ENCODE measurements around the gene OR1F1. TPM values are rescaled to one million over a fixed set of nuclear protein-coding genes. Genes with fewer than 3 reads are reported as not detected.

OR1F1 gene
- total RNA-seq, 1 donor from 2014 or later: not detected

GRCh38 chr16:3249020-3249419, 61.0 kb downstream of the OR1F1 start:
- no peak for DNase-seq (ENCODE audit: low read depth)

- no peak for DNase-seq (ENCODE audit: low read depth)
These were observed 61.4 kb downstream of the OR1F1 start for GRCh38 chr16:3249451-3249850.

GRCh38 chr16:3252967-3253366, 65.0 kb downstream of the OR1F1 start:
- DNase-seq (ENCODE audit: low read depth): no peak

- DNase-seq (ENCODE audit: low read depth): no peak
These were observed 66.3 kb downstream of the OR1F1 start for GRCh38 chr16:3254309-3254708.

Other genes with a start within 250 kb of the OR1F1 start
- gene KREMEN2, start 223.9 kb upstream of the OR1F1 start, total RNA-seq: 0.50 and 1.9 TPM in 2 replicates
- gene PAQR4, start 218.9 kb upstream of the OR1F1 start, total RNA-seq: 2.3 and 17.5 TPM in 2 replicates
- gene PKMYT1, start 207.8 kb upstream of the OR1F1 start, total RNA-seq: 0.55 and 4.5 TPM in 2 replicates
- gene CLDN9, start 175.3 kb upstream of the OR1F1 start, total RNA-seq: 0.20 and 0.35 TPM in 2 replicates
- gene CLDN6, start 170.0 kb upstream of the OR1F1 start, total RNA-seq: 0.70 and 26.6 TPM in 2 replicates
- 196 and 480 TPM in 2 replicates for gene TNFRSF12A, start 167.8 kb upstream of the OR1F1 start, total RNA-seq
- 8.5 and 13.0 TPM in 2 replicates for gene HCFC1R1, start 164.3 kb upstream of the OR1F1 start, total RNA-seq
- gene THOC6, start 164.2 kb upstream of the OR1F1 start, total RNA-seq: 13.5 and 13.7 TPM in 2 replicates
- 0.30 and 8.3 TPM in 2 replicates for gene BICDL2, start 151.3 kb upstream of the OR1F1 start, total RNA-seq
- under 0.01 and 0.10 TPM in 2 replicates for gene MMP25, start 141.6 kb upstream of the OR1F1 start, total RNA-seq
- gene IL32, start 122.6 kb upstream of the OR1F1 start, total RNA-seq: 261 and 520 TPM in 2 replicates
- gene ZSCAN10, start 88.9 kb upstream of the OR1F1 start, total RNA-seq: not detected in 2 replicates
- gene ZNF205, start 75.6 kb upstream of the OR1F1 start, total RNA-seq: 15.2 and 20.5 TPM in 2 replicates
- gene ZNF213, start 53.2 kb upstream of the OR1F1 start, total RNA-seq: 6.1 and 19.3 TPM in 2 replicates
- gene ZNF200, start 47.0 kb downstream of the OR1F1 start, total RNA-seq: 13.4 and 13.7 TPM in 2 replicates
- 0.10 TPM in 1 of 2 replicates, not detected in the other for gene MEFV, start 68.4 kb downstream of the OR1F1 start, total RNA-seq
- 52.7 and 59.0 TPM in 2 replicates for gene ZNF263, start 95.3 kb downstream of the OR1F1 start, total RNA-seq
- gene TIGD7, start 117.2 kb downstream of the OR1F1 start, total RNA-seq: 3.1 and 4.9 TPM in 2 replicates
- 8.5 and 28.2 TPM in 2 replicates for gene ZNF75A, start 117.3 kb downstream of the OR1F1 start, total RNA-seq
- 0.15 TPM in 1 of 2 replicates, not detected in the other for gene OR2C1, start 167.7 kb downstream of the OR1F1 start, total RNA-seq
- 20.5 and 20.7 TPM in 2 replicates for gene ZSCAN32, start 212.8 kb downstream of the OR1F1 start, total RNA-seq
- 2.8 and 7.0 TPM in 2 replicates for gene ZNF174, start 213.0 kb downstream of the OR1F1 start, total RNA-seq